HT1080 (cell line): ENCODE results near the gene DPYD. TPM values are rescaled to one million over a fixed set of nuclear protein-coding genes. Genes with fewer than 3 reads are reported as not detected.
"Not testable (repeated sequence)": the region's sequence is repeated elsewhere in the genome, so short reads cannot be mapped to it uniquely, and the experiment has no call there.

Experiments used
- DNase-seq: peaks from one replicate; pipeline ENCODE4 v3.0.0-alpha.2; 2015; ENCODE audit warnings: low read depth
- total RNA-seq: library from RNA; depleted of rRNA; stranded (reverse); fragments of >200 nt; shearing (Covaris generic); gene quantifications from 2 replicates; pipeline ENCODE4 v1.2.3, GENCODE V29; 2014

The DPYD gene
- total RNA-seq, 1 experiment from 2014 or later: 24.1 TPM

GRCh38 chr1:97377432-97378034 is 543.3 kb downstream of the DPYD start:
- no peak for DNase-seq

- no peak for DNase-seq
Measured at GRCh38 chr1:97373000-97373399, 547.8 kb downstream of the DPYD start.

- DNase-seq: no peak
Measured at GRCh38 chr1:97372531-97372930, 548.3 kb downstream of the DPYD start.

- no peak for DNase-seq
Measured at GRCh38 chr1:97368296-97368695, 552.5 kb downstream of the DPYD start.

GRCh38 chr1:97366984-97367383 is 553.9 kb downstream of the DPYD start:
- no peak for DNase-seq

GRCh38 chr1:97365026-97365425 is 555.8 kb downstream of the DPYD start:
- DNase-seq: peak; percentile 35

GRCh38 chr1:97364086-97364485 is 556.7 kb downstream of the DPYD start:
- DNase-seq: peak; percentile 31

GRCh38 chr1:97356309-97356708 is 564.5 kb downstream of the DPYD start:
- DNase-seq: no peak

GRCh38 chr1:97352936-97353382 is 567.9 kb downstream of the DPYD start:
- no peak for DNase-seq

GRCh38 chr1:97351846-97352245 is 569.0 kb downstream of the DPYD start:
- no peak for DNase-seq

GRCh38 chr1:97350662-97351061 is 570.2 kb downstream of the DPYD start:
- no peak for DNase-seq

- DNase-seq: no peak
Measured at GRCh38 chr1:97350241-97350640, 570.6 kb downstream of the DPYD start.

GRCh38 chr1:97349794-97350193 is 571.0 kb downstream of the DPYD start:
- not testable (repeated sequence) for DNase-seq

GRCh38 chr1:97348599-97349265 is 572.1 kb downstream of the DPYD start:
- no peak for DNase-seq

GRCh38 chr1:97340951-97341350 is 579.9 kb downstream of the DPYD start:
- DNase-seq: peak; percentile 53

GRCh38 chr1:97338347-97338746 is 582.5 kb downstream of the DPYD start:
- no peak for DNase-seq

- DNase-seq: peak; percentile 63
Measured at GRCh38 chr1:97337250-97338030, 583.4 kb downstream of the DPYD start.

GRCh38 chr1:97334454-97334853 is 586.4 kb downstream of the DPYD start:
- DNase-seq: peak; percentile 24

- peak; percentile 30 for DNase-seq
Measured at GRCh38 chr1:97332716-97333115, 588.1 kb downstream of the DPYD start.

- no peak for DNase-seq
Measured at GRCh38 chr1:97331165-97331564, 589.7 kb downstream of the DPYD start.

- DNase-seq: no peak
Measured at GRCh38 chr1:97314685-97315084, 606.1 kb downstream of the DPYD start.

- no peak for DNase-seq
Measured at GRCh38 chr1:97308131-97308530, 612.7 kb downstream of the DPYD start.
